Measurements from ENCODE around the gene ZNF80.

ZNF80 gene

GRCh38 chr3:114218578-114219185 is 18.7 kb downstream of the ZNF80 start:
- DNase-seq: no peak

DNA sequence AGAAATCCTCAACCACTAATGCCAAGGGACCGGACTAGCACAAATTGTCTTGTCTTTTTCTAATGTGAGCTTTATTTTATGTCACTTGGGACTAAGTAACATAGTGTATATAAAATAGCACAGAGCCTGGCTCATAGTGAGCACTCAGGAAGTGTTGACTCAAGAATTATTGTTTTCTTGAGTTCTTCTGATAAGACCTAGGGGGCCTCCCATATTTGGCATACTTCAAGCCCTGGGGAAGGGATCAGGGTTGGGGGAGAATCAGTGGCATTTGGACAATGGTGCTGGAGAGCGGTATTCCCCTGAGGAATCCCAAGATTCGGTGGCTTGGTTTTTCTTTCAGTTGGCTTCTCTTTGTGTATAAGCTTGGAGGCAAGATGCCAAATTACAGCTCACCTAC is 19.4 kb downstream of the ZNF80 start:
- no peak for DNase-seq

GRCh38 chr3:114217266-114217665 is 20.1 kb downstream of the ZNF80 start:
- DNase-seq: no peak

GRCh38 chr3:114216186-114216970 is 21.0 kb downstream of the ZNF80 start:
- DNase-seq: no peak

DNA sequence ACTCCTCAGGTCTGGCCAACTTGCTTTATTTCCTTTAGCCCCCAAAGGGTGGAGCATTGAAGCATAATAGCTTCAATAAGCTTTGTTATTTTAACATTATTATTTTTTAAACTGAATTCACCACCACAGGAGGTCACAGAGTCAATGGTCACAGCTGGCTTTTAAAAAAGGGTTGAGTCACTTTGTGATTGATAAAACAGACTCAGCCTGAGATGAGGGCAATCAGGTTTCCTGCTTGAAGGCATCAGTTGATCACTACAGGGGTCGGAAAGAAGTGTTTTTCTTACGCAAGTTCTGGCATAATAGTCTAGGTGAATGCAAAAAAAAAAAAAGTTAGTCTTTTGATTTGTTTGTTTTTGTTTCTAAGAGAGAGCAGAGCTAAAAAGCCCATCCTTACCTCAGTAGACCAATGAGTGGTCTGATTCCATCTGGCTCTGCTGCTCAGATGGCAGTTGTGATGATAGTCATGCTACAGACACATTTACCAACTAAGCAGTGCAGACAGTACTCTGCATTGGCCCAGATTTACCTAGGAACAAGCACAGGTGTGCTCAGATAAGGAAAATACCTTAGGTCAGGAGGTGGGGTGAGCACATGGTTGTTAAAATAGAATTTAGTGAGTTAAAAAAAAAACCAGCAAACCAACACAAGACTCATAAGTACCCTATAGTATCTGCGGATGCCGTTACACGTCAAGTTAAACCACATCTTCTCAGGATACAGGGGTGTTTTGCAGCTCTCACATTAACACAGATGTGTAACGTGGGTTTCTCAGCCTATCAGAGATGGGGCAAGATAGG is 22.6 kb downstream of the ZNF80 start:
- no peak for DNase-seq

- peak; percentile 20 for DNase-seq
These were observed 23.5 kb downstream of the ZNF80 start for GRCh38 chr3:114213627-114214541.

GRCh38 chr3:114213292-114213626 is 24.1 kb downstream of the ZNF80 start:
- DNase-seq: no peak

DNA sequence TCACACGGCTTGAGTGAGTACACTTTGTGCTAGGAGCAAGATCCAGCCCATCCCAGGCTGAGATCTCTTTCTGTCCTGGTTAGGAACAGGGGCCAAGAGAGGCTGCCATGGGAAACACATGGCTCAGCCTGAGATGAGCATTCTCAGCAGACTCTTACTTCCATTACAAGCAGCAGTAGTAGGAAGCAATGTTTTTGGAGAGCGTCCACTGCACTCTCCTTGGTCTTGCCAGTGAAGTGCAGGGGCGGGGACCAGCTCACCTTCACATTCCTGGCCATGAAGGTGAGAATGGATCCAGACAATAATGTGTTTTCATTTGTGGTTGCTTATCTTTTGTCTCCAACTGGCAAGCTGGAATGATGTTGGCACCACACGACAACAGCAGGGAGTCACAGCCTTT is 24.7 kb downstream of the ZNF80 start:
- no peak for DNase-seq

GRCh38 chr3:114207768-114208167 is 29.6 kb downstream of the ZNF80 start:
- no peak for DNase-seq

GRCh38 chr3:114206342-114206741 is 31.0 kb downstream of the ZNF80 start:
- DNase-seq: no peak

- DNase-seq: no peak
These were observed 31.8 kb downstream of the ZNF80 start for GRCh38 chr3:114205541-114205940.

- no peak for DNase-seq
These were observed 42.6 kb downstream of the ZNF80 start for GRCh38 chr3:114194750-114195149.

- no peak for DNase-seq
These were observed 45.2 kb downstream of the ZNF80 start for GRCh38 chr3:114192136-114192535.

- no peak for DNase-seq
These were observed 50.9 kb downstream of the ZNF80 start for GRCh38 chr3:114186501-114186900.

Measured in femur (tissue), 1 donor.